Activated T-cell treated with anti-CD3 and anti-CD28 coated beads for 1 hour (primary cell): ENCODE data around the gene HBEGF.
A peak's percentile ranks its signal among the peaks of the same experiment; 100 is the strongest.

Experiments used
- DNase-seq: peaks from one replicate; pipeline ENCODE4 v3.0.0-alpha.2; 2020; ENCODE audit warnings: low read depth

Gene HBEGF

DNA sequence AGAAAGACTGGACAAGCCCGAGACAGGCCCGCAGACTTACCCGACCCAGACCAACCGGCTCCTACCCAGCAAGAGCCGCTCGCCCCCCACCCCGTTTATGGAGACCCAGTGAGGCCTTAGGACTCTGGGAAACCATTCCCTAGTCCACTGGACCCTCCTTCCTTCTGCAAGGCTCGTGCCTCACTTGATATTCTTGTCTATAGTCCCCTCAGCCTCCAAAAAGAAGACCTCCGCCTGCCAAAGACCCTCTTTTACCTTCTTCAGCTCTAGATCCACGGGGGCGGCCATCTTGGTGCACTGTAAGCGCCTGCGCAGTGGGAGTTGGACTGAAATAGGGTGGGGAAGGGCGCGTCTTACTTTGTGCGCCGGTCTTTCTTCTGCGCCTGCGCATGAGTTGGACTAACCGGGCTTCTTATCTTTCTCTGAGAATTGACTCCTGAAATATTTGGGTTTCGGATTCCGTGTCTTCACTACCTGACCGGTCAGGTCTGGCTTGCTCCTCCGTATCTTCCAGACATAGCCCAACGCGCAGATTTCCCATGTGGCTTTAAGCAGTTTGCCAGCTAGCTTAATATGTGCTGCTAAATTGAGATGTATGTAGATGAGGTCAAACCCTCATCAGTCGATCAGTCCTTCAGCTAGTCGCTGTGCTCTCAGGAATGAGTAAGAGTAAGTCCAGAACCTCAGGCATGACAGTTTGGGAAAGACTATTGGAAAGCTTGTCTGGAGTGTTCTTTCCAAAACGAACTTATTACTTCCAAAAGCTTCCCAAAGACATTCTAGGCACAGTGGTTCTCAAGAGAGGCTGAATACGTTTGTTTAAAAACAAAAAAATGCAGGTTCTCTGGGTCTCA is 43.4 kb downstream of the HBEGF start, which contains the start of gene PFDN1:
Gene PFDN1, minus strand, starts transcription at position 316 of the 854 bp plus-strand sequence. Its CDS starts 28 bp downstream, at position 288.
- peak; percentile 89 for DNase-seq

DNA sequence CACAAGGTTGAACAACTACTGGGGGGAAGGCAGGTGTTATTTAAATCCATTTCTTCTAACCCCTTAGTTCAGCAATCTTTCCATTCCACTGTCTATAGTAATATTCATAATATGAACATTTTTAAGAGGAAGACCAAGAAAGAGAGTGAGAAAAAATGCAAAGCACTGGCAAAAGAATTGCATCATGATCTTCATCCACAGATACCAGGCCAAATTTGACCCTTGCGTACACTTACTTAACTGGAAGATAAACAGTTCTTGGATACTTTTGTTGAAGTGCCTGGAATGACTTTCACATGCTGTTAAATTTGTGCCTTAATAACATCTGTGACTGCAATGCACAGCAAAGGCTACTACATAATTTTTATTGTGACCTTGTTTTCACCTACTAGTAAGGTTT is 45.3 kb downstream of the HBEGF start:
- no peak for DNase-seq

DNA sequence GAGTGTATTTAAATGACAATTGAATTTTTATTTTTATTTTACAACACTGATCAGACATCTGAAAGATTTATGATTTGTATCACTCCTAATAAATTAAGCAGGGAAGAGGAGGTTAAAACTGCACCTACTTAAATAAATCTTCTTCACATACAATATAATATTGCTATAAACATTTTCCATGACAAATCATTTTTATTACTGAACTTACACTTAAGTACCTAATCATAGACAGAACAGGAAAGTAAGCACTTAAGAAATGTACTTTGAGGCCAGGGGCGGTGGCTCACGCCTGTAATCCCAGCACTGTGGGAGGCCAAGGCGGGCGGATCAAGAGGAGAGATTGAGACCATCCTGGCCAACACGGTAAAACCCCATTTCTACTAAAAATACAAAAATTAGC is 47.3 kb downstream of the HBEGF start:
- DNase-seq, result no peak

DNA sequence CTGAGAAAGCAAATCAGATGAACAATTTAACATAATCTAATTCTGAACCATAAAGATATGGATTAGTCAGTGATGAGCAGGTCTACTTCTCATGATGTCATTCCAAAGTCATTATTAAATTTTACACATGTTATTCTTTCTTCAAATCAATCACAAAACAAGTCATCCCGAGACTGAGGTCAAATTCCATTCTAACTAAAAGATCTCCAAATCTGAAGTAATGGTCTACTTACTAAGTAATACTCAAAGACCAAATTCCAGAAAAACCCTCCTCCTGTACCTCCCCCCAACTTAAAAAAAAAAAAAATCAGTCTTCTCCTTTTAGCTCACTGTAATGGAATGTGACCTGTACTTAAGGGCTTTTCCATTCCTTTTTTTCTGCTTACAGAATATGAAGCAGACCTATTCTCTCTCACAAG is 48.2 kb downstream of the HBEGF start:
- DNase-seq, result no peak

DNA sequence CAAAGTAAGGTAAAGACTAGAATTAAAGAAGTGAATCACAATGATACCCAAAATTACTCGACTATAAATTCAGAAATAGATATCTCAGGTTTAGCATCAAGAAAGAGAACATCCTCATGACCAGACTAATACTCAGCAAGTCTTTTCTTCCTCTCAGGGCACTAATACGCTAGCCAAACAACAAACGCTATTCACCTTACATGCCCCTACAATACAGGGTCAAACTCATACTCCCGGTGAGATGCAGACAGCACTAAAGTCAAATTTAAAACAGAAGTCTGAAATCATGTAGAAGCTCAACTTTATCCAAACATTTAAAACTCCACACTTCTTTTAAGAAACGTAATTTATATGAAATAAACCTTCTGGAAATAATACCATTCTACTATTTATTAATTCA is 49.1 kb downstream of the HBEGF start:
- no peak for DNase-seq

DNA sequence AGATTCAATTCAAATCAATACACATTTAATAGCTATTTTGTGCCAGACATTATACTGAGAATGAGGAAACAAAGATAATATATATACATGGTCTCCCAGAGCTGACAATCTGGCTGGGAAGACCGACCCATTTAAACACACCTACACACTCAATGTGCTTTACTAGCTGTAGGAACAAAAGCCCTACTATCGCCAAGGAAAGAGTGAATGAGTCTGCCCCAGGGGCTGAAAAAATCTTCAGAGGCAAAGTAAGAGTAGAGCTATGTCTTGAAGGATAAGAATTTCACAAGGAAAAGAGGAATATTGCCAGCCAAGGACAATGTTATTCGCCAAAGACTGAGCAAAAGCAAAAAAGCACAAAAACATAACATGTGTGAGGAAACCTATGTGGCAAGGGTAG is 50.1 kb downstream of the HBEGF start:
- DNase-seq, result no peak

DNA sequence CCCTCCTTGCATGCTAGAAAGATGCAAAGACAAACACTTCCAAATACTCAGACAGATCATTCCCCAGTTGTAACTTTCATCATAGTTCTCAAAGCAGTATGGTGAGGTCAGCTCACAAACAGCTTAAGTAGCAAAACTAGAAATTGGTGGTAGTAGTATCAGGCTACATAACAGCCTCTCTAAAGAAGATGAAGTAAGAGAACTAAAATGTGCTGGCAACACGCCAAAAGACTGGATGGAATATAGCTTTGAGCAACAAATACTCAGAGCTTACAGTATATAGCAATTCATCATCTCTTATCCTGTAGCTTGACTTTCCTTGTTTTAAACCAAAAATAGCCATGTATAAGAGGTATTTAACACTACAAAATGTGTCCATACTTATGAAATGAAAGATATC is 51.0 kb downstream of the HBEGF start:
- DNase-seq, result peak; percentile 4

DNA sequence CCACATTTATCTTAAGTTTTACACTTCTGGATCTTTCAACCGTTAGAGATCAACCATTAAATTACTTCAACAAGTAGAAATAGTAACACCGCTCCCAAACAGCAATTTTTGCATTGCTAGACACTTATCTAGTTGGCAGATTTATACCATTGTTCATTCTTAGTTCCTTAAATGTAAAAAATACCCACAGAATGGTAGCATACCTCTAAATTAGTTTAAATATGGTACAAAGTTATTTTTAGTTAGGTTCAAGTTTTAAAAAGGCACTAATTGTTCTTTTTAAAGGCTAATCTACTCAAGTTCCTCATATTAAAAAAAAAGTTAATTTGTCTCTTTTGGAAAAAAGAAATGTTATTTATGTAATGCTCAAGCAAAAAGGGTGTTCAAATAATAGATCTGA is 51.6 kb downstream of the HBEGF start:
- no peak for DNase-seq

DNA sequence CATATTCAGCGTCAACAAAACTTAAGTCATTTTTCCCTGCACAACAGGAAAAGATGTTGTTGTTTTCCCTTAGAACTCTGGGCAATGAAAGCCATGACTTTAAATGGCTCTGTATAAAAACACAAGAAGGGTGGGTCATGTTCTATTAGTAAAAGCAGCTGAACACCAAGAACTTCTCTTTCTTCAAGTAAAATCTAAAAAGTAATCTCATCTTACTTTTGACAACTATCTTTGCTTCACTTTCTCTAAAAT is 52.6 kb downstream of the HBEGF start:
- no peak for DNase-seq

DNA sequence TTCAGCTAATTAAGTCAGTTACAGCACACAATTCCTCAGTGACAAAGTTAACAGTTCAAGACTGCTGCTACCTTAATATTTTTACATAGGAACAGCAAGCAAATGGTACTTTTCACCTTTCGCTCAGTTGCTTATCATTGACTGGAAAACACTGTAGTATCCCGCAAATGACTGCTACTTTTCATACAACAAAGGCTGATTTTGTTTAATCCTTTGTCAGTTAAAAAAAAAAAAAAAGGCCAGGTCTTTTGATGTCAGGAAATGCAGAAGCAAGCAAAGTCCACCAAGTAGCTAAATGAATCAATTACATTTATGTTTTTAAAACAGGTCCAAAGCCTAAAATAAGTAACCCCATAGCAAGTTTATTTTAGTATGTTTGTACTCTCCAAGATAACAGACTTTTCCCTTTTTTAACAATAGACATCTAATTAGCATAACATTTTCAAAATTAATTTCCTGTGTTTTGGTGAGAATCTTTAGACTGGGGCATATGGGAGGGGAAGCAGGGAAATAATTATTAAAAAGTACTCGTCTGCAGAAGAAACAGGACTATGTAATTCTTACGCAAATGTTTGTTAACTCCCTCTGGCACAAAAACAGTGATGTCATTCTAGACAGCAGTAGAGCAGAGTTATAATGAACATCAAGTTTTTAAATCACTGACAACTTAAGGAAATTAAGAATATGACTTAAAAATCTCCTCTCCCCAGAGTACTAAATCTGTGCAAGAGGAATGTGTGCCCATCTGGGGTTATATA is 53.1 kb downstream of the HBEGF start:
- no peak for DNase-seq

DNA sequence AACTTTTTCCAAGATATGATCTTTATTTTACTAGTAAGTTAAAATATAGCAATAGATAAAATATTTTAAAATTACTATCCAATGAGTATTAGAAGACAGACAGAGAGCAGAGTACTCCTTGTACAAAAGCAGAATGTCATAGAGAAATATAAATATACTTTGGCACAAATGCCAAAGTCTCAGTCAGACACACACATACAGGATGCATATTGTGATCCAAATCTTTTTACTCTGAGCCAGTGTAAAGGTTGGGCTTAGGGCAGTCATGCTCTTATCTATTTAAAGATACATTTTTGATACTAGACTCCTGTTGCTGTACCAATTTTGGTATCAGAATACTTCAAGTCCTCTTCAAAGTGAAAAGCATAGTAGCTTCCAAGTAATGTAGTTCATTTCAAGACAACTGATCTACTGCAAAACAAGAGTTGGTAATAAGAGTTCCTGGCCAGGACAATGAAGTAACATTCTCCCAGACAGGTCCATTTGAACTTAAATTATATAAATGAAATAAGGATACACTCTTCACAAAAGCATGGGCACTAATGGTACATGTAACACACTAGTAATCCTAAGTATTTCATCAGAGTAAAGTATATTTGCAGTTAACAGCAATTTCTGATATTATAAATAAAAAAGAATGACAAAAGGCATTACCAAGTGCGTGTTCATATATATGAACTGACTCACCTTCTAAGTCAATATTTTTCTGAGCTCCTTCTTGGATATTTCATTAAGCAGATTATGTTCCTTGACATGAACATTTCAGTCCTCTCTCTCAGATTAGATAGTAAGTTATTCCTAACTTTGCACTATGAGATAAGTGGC is 54.0 kb downstream of the HBEGF start:
- no peak for DNase-seq

DNA sequence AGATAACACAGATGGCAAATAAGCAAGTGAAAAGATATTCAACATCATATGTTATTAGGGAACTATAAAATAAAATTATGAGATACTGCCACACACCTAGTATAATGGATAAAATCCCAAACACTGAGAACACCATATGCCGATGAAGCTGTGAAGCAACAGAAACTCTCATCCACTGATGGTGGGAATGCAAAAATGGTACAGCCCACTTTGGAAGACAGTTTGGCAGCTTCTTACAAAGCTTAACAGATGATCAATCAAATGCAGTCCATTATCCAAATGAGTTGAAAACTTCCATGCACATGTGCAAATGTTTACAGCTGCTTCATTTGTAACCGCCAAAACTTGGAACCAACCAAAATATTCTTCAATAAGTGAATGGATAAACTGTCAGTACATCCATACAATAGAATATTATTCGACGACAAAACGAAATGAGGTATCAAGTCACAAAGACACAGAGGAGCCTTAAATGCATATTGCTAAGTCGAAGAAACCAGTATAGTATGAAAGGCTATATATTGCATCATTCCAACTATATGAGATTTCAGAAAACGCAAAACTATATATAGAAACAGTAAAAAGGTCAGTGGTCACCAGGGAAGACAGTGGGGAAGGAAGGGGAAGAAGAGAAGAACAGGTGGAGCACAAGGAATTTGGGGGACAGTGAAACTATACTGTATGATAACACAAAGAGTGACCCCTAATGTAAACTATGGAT is 58.4 kb downstream of the HBEGF start:
- DNase-seq, result no peak

DNA sequence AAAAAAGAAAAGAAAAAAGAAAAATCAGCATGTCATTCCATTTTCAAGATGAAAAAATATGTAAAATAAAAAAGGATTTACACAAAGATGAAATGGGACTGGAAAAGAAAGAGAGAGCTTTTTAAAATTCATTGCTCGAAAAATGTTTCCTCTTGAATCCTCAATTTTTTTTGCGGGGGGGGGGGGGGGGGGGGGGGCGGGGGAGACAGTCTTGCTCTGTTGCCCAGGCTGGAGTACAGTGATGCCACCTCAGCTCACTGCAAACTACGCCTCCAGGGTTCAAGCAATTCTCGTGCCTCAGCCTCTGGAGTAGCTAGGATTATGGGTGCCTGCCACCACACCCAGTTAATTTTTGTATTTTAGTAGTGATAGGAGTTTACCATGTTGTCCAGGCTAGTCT is 60.0 kb downstream of the HBEGF start:
- no peak for DNase-seq

DNA sequence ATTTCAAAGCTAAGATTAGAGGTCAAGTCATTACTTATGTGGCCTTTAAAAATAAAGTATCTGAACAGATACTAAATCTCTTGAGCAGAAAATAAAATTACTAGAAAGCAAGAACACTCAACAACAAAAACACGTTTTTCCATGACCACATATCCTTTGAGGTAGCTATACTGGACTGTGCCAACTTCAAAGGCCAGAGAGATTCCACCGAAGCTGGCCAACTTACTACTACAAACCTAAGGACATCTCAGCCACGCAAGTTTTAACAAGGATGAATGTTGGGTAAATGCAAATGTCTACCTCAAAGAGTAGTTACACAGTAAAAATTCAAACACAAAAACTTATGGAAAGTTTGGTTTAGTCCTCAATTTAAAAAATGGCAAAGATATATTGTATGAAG is 62.4 kb downstream of the HBEGF start:
- DNase-seq, result no peak
